Peyer's patch (tissue), 4 donors: ENCODE data around the gene SLC25A21.

ENCODE experiments used
- POLR2A ChIP-seq, 2 donors: fragments of 450-650 bp; IDR thresholded peaks; one replicate each; pipeline ENCODE4 v1.5.1; 2017; ENCODE audit warnings: antibody characterized with exemption in 2 of 2, mild to moderate bottlenecking in 2 of 2, moderate library complexity in 2 of 2
- TF ChIP-seq, protein P1 (sequence below), 6 experiments: fragments of 450-650 bp in 4 of 6; fragments of 200-600 bp in 2 of 6; sonication (generic) in 1 of 6; IDR thresholded peaks; one replicate each; pipeline ENCODE4 v1.5.1; 2017 to 2019; ENCODE audit warnings: antibody characterized with exemption in 6 of 6, mild to moderate bottlenecking in 3 of 6, moderate library complexity in 1 of 6

DNA sequence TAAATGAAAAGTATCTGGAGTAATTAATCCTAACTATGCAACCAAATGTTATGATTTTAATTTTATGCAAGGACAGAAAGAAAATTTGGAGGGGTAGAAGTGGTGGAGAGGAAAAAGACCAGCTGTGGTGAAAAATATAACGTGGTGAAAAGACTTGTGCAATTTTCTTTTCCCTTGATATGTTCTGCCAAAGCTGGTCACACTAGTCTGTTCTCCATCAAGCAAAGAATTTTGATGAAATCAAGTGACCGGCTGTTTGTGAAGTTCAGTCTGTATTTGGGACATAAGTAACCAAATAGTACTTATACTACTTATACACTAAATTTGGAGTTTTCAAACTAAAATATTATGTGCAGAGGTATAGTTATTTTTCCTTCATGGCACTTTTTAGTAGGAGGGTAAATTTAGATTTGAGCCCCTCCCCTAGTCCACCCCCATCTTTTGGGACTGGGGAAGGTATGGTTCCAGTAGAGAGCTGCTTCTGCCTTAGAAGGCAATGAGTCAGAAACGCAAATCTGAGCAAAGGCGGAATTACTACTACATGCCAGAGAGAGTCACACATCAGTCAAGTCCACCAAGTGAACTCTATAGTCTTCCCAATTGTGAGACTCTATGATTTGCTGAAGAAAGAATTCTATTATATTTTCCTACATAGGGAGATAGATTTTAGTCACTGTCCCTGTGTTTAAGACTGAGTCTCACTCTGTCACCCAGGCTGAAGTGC, 229.7 kb downstream of the SLC25A21 start:
- TF ChIP-seq POLR2A (IDR thresholded peaks at IDR 0.05), result no peak
- TF ChIP-seq, protein P1, sequence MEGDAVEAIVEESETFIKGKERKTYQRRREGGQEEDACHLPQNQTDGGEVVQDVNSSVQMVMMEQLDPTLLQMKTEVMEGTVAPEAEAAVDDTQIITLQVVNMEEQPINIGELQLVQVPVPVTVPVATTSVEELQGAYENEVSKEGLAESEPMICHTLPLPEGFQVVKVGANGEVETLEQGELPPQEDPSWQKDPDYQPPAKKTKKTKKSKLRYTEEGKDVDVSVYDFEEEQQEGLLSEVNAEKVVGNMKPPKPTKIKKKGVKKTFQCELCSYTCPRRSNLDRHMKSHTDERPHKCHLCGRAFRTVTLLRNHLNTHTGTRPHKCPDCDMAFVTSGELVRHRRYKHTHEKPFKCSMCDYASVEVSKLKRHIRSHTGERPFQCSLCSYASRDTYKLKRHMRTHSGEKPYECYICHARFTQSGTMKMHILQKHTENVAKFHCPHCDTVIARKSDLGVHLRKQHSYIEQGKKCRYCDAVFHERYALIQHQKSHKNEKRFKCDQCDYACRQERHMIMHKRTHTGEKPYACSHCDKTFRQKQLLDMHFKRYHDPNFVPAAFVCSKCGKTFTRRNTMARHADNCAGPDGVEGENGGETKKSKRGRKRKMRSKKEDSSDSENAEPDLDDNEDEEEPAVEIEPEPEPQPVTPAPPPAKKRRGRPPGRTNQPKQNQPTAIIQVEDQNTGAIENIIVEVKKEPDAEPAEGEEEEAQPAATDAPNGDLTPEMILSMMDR (IDR thresholded peaks at IDR 0.05), result no peak
